Activated T-cell treated with anti-CD3 and anti-CD28 coated beads for 24 hours (primary cell): Measurements from ENCODE around the gene MRLN.
"Not testable (repeated sequence)": the region's sequence is repeated elsewhere in the genome, so short reads cannot be mapped to it uniquely, and the experiment has no call there.

ENCODE experiments used
- DNase-seq: peaks from one replicate; pipeline ENCODE4 v3.0.0-alpha.2; 2020; ENCODE audit warnings: low read depth

Gene MRLN

GRCh38 chr10:59745163-59745650 lies 8.0 kb downstream of the MRLN start:
- DNase-seq = no peak

DNA sequence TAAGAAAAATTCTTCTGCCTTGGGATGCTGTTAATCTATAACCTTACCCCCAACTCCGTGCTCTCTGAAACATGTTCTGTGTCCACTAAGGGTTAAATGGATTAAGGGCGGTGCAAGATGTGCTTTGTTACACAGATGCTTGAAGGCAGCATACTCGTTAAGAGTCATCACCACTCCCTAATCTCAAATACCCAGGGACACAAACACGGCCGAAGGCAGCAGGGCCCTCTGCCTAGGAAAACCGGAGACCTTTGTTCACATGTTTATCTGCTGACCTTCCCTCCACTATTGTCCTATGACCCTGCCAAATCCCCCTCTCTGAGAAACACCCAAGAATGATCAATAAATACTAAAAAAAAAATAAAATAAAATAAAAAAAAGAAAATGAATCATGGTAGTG lies 8.5 kb downstream of the MRLN start:
- not testable (repeated sequence) for DNase-seq

DNA sequence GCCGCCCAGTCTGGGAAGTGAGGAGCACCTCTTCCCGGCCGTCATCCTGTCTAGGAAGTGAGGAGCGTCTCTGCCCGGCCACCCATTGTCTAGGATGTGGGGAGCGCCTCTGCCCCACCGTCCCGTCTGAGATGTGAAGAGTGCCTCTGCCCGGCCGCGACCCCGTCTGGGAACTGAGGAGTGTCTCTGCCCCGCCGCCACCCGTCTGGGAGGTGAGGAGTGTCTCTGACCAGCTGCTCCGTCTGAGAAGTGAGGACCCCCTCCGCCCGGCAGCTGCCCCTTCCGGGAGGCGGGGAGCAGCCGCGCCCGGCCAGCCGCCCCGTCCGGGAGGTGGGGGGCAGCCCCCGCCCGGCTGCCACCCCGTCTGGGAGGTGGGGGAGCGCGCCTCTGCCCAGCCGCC lies 9.1 kb downstream of the MRLN start:
- DNase-seq = not testable (repeated sequence)

DNA sequence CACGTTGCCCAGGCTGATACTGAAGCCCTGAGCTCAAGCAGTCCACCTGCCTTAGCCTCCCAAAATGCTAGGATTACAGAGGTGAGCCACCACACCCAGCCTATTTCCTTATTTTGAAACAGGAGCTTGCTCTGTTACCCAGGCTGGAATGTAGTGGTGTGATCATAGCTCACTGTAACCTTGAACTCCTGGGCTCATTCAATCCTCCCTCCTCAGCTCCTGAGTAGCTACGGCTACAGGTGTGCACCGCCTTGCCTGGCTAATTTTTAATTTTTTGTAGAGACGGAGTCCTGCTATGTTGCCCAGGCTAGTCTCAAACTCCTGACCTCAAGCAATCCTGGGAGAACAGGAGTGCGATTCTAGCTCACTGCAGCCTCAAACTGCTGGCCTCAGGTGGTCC lies 11.7 kb downstream of the MRLN start:
- no peak for DNase-seq

DNA sequence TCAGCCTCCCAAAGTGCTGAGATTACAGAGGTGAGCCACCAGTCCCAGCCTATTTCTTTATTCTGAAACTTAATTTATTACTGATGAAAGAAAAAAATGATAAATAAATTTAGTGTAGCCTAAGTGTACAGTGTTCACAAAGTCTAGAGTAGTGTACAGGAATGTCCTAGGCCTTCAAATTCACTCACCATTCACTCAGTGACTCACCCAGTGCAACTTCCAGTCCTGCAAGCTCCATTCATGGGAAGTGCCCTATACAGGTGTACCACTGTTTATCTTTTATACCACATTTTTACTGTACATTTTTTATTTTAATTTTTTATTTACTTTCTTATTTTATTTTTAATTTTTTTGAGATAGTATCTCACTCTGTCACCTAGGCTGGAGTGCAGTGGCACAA lies 12.2 kb downstream of the MRLN start:
- DNase-seq = no peak

- DNase-seq = no peak
Observed at GRCh38 chr10:59736749-59737148, 16.5 kb downstream of the MRLN start.

DNA sequence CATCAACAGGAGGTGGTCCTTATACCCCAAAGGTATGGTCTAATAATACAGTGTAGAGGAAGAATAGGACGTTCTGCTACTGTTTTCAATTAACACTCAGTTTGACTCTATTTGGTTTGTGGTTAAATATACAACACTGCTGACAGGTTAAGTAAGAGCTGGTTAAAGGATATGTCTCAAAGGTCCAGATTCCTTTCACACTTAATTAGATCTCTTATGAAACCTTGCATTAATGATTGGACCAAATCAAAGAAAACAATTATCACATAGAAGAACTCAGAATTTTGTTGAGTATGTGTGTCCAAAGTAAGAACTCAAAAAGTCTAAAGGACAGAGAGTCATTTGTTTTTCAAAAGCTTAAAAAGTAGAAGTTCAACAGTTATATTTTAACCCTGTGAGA lies 18.0 kb downstream of the MRLN start:
- no peak for DNase-seq

- no peak for DNase-seq
Observed at GRCh38 chr10:59734014-59734462, 19.2 kb downstream of the MRLN start.

- DNase-seq = not testable (repeated sequence)
Observed at GRCh38 chr10:59733321-59734013, 19.8 kb downstream of the MRLN start.

DNA sequence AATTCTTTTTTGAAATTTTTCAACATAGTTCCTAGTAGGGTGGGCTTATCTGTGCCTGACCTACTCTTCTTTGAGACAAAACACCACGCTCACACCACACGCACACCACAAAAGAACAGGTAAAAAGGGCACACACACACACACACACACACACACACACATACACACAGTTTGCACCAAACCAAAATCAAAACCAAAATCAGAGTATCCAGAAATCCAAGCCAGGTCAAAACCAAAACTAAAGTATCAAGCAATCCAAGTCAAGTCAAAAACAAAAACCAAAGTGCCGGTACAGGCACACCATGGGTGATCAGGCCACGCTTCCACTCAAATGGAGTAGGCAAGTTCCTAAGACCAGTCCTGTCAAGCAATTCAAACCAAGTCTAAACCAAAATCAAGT lies 20.4 kb downstream of the MRLN start:
- not testable (repeated sequence) for DNase-seq

- not testable (repeated sequence) for DNase-seq
Observed at GRCh38 chr10:59729167-59729566, 24.1 kb downstream of the MRLN start.

DNA sequence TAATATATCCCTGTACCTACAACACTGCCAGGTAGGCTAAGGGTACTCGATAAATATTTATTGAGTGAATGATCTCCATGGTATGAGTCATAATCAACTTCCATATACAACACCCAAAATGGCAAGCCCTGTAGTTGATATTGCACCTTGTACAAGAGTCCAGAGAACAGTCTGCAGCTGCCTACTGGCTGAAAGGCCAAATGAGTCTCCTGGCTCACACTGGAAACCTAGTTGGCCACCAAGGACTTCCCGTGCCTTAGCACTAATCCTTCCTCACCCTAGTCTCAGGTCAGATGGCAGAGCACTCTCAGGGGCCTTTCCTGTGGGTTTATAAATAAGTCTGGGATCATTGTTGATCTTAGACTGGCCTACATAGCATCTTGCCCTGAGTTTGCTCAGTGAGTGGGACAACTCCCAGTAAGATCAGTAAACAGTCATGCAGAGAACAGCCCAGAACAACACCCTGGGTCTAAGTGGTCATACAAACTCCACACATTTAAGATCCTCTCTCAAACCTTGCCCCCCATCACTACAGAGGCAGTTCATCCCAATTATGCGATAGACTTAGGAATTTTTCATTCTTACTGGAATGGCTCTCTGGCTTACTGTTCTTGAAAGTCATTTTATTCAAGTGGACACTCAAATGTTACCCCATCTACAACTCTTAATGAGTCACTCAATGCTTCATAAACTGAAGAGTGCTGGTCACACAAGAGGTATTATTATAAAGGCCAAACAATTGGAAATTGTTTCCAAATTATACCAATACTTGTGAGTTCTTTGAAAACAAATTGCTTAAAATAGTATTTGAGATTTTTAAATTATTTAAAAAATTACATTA lies 28.9 kb downstream of the MRLN start:
- no peak for DNase-seq

DNA sequence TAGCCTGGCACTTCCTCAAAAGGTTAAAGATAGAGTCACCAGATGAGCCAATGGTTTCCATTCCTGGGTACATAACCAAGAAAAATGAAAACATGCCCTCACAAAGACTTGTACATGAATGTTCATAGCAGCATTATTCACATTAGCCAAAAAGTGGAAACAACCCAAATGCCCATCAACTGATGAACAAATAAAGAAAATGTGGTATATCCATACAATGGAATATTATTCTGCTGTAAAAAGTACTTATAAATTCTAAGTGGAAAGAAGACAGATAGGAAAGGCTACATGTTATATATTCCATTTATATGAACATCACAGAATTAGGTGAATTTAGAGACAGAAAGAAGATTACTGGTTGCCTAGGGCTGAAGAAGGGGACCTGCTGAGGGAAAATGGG lies 32.9 kb downstream of the MRLN start:
- DNase-seq = no peak

GRCh38 chr10:59719374-59719773 lies 33.9 kb downstream of the MRLN start:
- DNase-seq = no peak

- no peak for DNase-seq
Observed at GRCh38 chr10:59718257-59718656, 35.0 kb downstream of the MRLN start.

DNA sequence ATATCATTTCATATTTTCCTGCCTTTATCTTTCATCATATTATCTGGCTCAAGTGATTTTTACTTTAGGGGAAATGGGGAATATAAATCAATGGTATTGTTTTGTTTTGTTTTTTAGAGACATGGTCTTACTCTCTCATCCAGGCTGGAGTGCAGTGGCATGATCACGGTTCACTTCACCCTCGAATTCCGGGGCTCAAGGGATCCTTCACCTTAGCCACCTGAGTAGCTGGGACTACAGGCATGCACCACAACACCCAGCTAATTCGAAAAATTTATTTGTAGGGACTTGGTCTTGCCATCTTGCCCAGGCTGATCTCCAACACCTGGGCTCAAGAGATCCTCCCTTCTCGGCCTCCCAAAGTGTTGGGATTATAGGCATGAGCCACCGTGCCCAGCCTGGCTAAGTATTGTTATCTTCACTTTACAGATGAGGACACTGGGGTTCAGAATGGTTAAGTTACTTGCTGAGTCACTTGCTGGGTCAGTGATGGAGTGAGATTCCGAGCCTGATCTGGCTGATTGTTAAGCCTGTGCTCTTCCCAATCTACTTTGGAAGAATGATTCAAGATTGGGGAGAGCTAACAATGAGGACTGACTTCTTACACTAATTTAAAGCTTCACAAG lies 39.9 kb downstream of the MRLN start:
- no peak for DNase-seq

DNA sequence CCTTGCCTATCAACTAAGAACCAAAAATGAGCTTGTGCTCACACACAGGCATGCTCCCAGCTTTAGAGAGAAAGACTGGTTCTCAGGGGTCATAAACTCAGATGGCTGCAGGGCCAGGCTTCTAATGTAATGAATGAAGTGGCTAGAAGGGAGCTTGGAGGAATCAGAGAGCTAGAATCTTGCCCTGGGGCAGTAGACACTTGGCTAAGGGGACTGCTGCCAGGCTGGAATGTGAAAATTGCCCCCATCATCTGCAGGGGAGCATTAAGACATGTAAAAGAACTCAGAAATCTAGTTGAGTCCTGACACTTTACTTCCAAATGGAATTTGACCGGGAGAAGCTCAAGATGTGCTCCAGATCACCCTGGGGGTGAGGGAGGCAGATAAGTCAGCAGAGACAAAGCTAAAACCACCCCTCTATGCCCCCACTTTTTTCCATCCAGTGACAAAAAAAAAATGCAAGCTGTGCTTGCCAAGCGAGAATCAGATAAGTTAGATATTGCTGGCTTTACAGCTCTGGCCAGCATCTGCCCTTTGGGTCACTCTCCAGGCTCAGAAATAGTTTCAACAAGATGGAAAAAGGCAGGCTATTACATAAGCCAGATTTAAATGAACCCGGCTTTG lies 41.3 kb downstream of the MRLN start:
- no peak for DNase-seq

DNA sequence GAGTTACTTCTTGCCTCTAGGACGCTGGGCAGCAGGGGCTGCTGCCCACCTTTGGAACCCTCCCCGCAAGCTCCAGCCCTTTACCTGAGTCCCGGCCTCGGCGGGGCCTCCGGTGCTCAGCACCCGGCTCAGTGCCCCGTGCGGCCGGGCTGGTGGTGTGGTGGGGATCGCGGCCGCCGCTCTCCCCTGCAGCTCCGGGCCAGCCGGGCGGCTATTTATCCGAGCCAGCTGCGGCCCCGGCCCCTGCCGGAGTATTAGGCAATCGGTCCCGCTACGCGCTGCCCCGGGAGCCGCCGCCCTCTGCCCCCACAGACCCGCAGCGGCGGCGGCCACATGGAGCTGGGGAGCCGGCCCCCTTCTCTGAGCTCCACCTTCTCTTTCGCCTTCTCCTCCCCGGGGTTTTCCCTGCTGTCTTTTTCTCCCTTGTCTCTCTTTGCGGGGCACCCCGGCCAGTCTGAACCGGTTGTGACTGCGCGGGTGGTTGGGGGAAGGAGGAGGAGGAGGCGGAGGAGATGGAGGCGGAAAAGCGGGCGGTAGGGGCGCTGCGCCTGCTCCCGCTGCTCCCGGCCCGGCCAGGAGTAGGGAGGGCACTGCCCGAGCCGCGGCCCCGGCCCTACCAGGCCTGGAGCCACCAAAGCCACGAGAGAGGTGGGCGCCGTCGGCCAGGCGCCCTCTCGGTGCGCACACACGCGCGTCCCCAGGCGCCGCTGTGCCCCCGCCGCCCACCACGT lies 43.7 kb downstream of the MRLN start, which contains the start of gene SLC16A9:
Gene SLC16A9 (minus strand): TSS at position 456 of the 731 bp plus-strand sequence. CDS start 25,559 bp downstream, outside the sequence.
- peak; percentile 30 for DNase-seq

- DNase-seq = no peak
Observed at GRCh38 chr10:59708816-59709394, 44.4 kb downstream of the MRLN start.

- DNase-seq = no peak
Observed at GRCh38 chr10:59706851-59707797, 46.1 kb downstream of the MRLN start.
